HCT116 (cell line): ENCODE results near the gene HDAC7. TPM values are rescaled to one million over a fixed set of nuclear protein-coding genes. Genes with fewer than 3 reads are reported as not detected.

Experiments used
- ATAC-seq: fragments of 200-7000 bp; cut with Tn5 transposase; 2 replicates; pipeline ENCODE4 v1.9.1; 2020; ENCODE audit warnings: mild to moderate bottlenecking, moderate library complexity
- BruUV-seq: library from RNA; stranded (reverse); fragments of 400-500 nt; replicated peaks from 2 replicates; lab custom pipeline; 2021; lab: Mats Ljungman, UMichigan
- CTCF ChIA-PET: fragments of 300-600 bp; sonication (Branson Sonifier 250); formaldehyde crosslinking; loops from one replicate; lab custom pipeline; 2021; ENCODE audit warnings: antibody characterized with exemption; lab: Charles Lee
- POLR2A ChIA-PET: fragments of 300-600, 350-600 bp; sonication (Branson Sonifier 250); formaldehyde crosslinking; loops from one replicate; lab custom pipeline; 2021; ENCODE audit warnings: antibody characterized with exemption; lab: Charles Lee
- RAD21 ChIA-PET, 2 experiments: fragments of 300-600 bp; sonication (Branson Sonifier 250); formaldehyde crosslinking; loops; one replicate each; lab custom pipeline; 2023; ENCODE audit warnings: low total read pairs in 2 of 2; ENCODE audit not compliant: uncharacterized antibody in 2 of 2, unreplicated experiment in 2 of 2, low non-redundant PET in 1 of 2; lab: Charles Lee
- DNase-seq: peaks from one replicate; pipeline ENCODE4 v3.0.0-alpha.2; 2010; ENCODE audit warnings: low read depth, low spot score
- H2AFZ ChIP-seq: fragments of 200-600 bp; shearing (Covaris generic), sonication (generic); 2 replicates; pipeline ENCODE4 v1.6.1; 2017; ENCODE audit warnings: low read depth, mixed run types, mixed read lengths, antibody characterized with exemption, low read length; ENCODE audit not compliant: poor library complexity, severe bottlenecking
- H3K27ac ChIP-seq: 2 replicates; pipeline ENCODE4 v1.5.1; 2012; ENCODE audit warnings: low read depth, low read length
- H3K27me3 ChIP-seq: fragments of 200-600 bp; sonication (generic); 2 replicates; pipeline ENCODE4 v1.6.1; 2016; ENCODE audit warnings: mixed run types, low read length, mixed read lengths; ENCODE audit not compliant: insufficient read depth
- H3K36me3 ChIP-seq, 2 experiments: fragments of 200-500 bp in 1 of 2; fragments of 200-600 bp in 1 of 2; sonication (Bioruptor generic) in 1 of 2; sonication (generic) in 1 of 2; 2 replicates each; pipeline versions ENCODE4 v1.5.1 to v1.6.1; 2014 to 2016; ENCODE audit warnings: low read length in 2 of 2, inconsistent platforms in 1 of 2, mixed read lengths in 1 of 2, mixed run types in 1 of 2; ENCODE audit not compliant: insufficient read depth in 2 of 2, control insufficient read depth in 1 of 2
- H3K4me1 ChIP-seq, 2 experiments: fragments of 200-600 bp in 1 of 2; sonication (generic) in 1 of 2; 2 replicates each; pipeline versions ENCODE4 v1.5.1 to v1.6.1; 2012 to 2017; ENCODE audit warnings: low read length in 2 of 2, inconsistent platforms in 1 of 2, mild to moderate bottlenecking in 1 of 2, mixed read lengths in 1 of 2, mixed run types in 1 of 2, moderate library complexity in 1 of 2; ENCODE audit not compliant: insufficient read depth in 2 of 2, control insufficient read depth in 1 of 2
- H3K4me2 ChIP-seq: fragments of 200-600 bp; sonication (generic); 2 replicates; pipeline ENCODE4 v1.6.1; 2017; ENCODE audit warnings: mixed run types, low read length, mixed read lengths
- H3K4me3 ChIP-seq, 2 experiments: fragments of 200-600 bp in 1 of 2; sonication (generic) in 1 of 2; replicated peaks in 1 of 2; 2 replicates each; pipeline ENCODE4 v1.5.1; 2011 to 2016; ENCODE audit warnings: low read length in 2 of 2, control low read depth in 1 of 2, low read depth in 1 of 2, mild to moderate bottlenecking in 1 of 2, mixed read lengths in 1 of 2, mixed run types in 1 of 2
- H3K79me2 ChIP-seq: fragments of 200-600 bp; sonication (generic); 2 replicates; pipeline ENCODE4 v1.6.1; 2017; ENCODE audit warnings: mild to moderate bottlenecking, mixed run types, low read length, moderate library complexity, mixed read lengths; ENCODE audit not compliant: insufficient read depth
- H3K9ac ChIP-seq: fragments of 200-600 bp; sonication (generic); 2 replicates; pipeline ENCODE4 v1.6.1; 2016; ENCODE audit warnings: low read length, mixed read lengths
- H3K9me2 ChIP-seq: fragments of 200-600 bp; sonication (generic), shearing (Covaris generic); 2 replicates; pipeline ENCODE4 v1.6.1; 2017; ENCODE audit warnings: mixed run types, mild to moderate bottlenecking, moderate library complexity; ENCODE audit not compliant: insufficient read depth
- H3K9me3 ChIP-seq, 2 experiments: fragments of 200-500 bp in 1 of 2; fragments of 200-600 bp in 1 of 2; sonication (Bioruptor generic) in 1 of 2; sonication (generic) in 1 of 2; 2 replicates each; pipeline ENCODE4 v1.6.1; 2014 to 2017; ENCODE audit warnings: low read length in 2 of 2, mixed read lengths in 2 of 2, inconsistent platforms in 1 of 2, low read depth in 1 of 2, mild to moderate bottlenecking in 1 of 2, mixed run types in 1 of 2, moderate library complexity in 1 of 2; ENCODE audit not compliant: control insufficient read depth in 1 of 2, insufficient read depth in 1 of 2
- H4K20me1 ChIP-seq: fragments of 200-600 bp; sonication (generic), shearing (Covaris generic); 2 replicates; pipeline ENCODE4 v1.6.1; 2017; ENCODE audit warnings: mixed run types, mild to moderate bottlenecking, moderate library complexity; ENCODE audit not compliant: insufficient read depth
- CBX3 ChIP-seq: IDR thresholded peaks from 2 replicates; pipeline ENCODE4 v1.6.1; 2012; ENCODE audit warnings: low read depth
- EGR1 ChIP-seq: IDR thresholded peaks from 2 replicates; pipeline ENCODE4 v1.6.1; 2012; ENCODE audit warnings: low read depth
- ELF1 ChIP-seq: IDR thresholded peaks from 2 replicates; pipeline ENCODE4 v1.6.1; 2012; ENCODE audit warnings: low read depth, borderline replicate concordance
- FOSL1 ChIP-seq: IDR thresholded peaks from 2 replicates; pipeline ENCODE4 v1.6.1; 2012; ENCODE audit warnings: low read depth
- MAX ChIP-seq: IDR thresholded peaks from 2 replicates; pipeline ENCODE4 v1.6.1; 2012
- POLR2A ChIP-seq: IDR thresholded peaks from 2 replicates; pipeline ENCODE4 v1.7.0; 2011; ENCODE audit warnings: borderline replicate concordance; ENCODE audit not compliant: insufficient read depth, insufficient read length; ENCODE audit errors: extremely low read depth
- SIN3A ChIP-seq: IDR thresholded peaks from 2 replicates; pipeline ENCODE4 v1.6.1; 2012; ENCODE audit warnings: low read depth
- SRF ChIP-seq: IDR thresholded peaks from 2 replicates; pipeline ENCODE4 v1.6.1; 2012; ENCODE audit warnings: low read depth
- YY1 ChIP-seq: IDR thresholded peaks from 2 replicates; pipeline ENCODE4 v1.6.1; 2011; ENCODE audit warnings: low read length, low read depth, moderate library complexity, mild to moderate bottlenecking; ENCODE audit not compliant: insufficient replicate concordance; ENCODE audit errors: extremely low read depth
- ZFX ChIP-seq: fragments of 450-650 bp; IDR thresholded peaks from 2 replicates; pipeline ENCODE4 v1.6.1; 2017
- intact Hi-C: fragments of 100-400 bp; cut with micrococcal nuclease; formaldehyde crosslinking; loops from 2 replicates; pipeline ENCODE4 v1.10.0; 2022
- total RNA-seq: library from RNA; stranded (reverse); gene quantifications from one replicate; pipeline ENCODE4 v1.2.1, GENCODE V29; 2021; ENCODE audit not compliant: unreplicated experiment
- TF ChIP-seq, protein P1 (sequence below), 3 experiments: fragments of 200-600 bp in 1 of 3; sonication (generic) in 1 of 3; IDR thresholded peaks in 2 of 3; conservative IDR thresholded peaks in 1 of 3; 2 replicates each; pipeline ENCODE4 v1.5.1; 2012 to 2017; ENCODE audit warnings: low read depth in 2 of 3, low read length in 2 of 3, antibody characterized with exemption in 1 of 3, borderline replicate concordance in 1 of 3, control low read depth in 1 of 3, mild to moderate bottlenecking in 1 of 3, mixed read lengths in 1 of 3, mixed run types in 1 of 3, moderate library complexity in 1 of 3; ENCODE audit not compliant: insufficient read depth in 1 of 3
- TF ChIP-seq, protein P2 (sequence below): IDR thresholded peaks from 2 replicates; pipeline ENCODE4 v1.6.1; 2012; ENCODE audit warnings: low read depth

The HDAC7 gene
- total RNA-seq, 1 experiment from 2014 or later, result 38.1 TPM

- peaks cover 0 to 9% of the 10 kb centered on the region in 2 experiments; a peak in 2 of 4 replicates for H3K4me1 ChIP-seq
- no peaks in the 10 kb centered on the region for H4K20me1 ChIP-seq
- no peaks in the 10 kb centered on the region for H3K79me2 ChIP-seq
- ATAC-seq (no peak), DNase-seq (no peak)
- ChIA-PET CTCF (no interaction called here), RAD21 (no interaction called here), POLR2A (no interaction called here)
- no TSS peak for BruUV-seq
- H3K9ac ChIP-seq, result no peak overlapping the region
- no peaks in the 10 kb centered on the region for H3K9me3 ChIP-seq
- no peak for TF ChIP-seq ELF1
- TF ChIP-seq CBX3, result no peak
- no peak for TF ChIP-seq SIN3A
- TF ChIP-seq ZFX, result no peak
- no peak for TF ChIP-seq POLR2A
- TF ChIP-seq MAX, result no peak
- TF ChIP-seq FOSL1, result no peak
- no peak for TF ChIP-seq YY1
- TF ChIP-seq, protein P1, sequence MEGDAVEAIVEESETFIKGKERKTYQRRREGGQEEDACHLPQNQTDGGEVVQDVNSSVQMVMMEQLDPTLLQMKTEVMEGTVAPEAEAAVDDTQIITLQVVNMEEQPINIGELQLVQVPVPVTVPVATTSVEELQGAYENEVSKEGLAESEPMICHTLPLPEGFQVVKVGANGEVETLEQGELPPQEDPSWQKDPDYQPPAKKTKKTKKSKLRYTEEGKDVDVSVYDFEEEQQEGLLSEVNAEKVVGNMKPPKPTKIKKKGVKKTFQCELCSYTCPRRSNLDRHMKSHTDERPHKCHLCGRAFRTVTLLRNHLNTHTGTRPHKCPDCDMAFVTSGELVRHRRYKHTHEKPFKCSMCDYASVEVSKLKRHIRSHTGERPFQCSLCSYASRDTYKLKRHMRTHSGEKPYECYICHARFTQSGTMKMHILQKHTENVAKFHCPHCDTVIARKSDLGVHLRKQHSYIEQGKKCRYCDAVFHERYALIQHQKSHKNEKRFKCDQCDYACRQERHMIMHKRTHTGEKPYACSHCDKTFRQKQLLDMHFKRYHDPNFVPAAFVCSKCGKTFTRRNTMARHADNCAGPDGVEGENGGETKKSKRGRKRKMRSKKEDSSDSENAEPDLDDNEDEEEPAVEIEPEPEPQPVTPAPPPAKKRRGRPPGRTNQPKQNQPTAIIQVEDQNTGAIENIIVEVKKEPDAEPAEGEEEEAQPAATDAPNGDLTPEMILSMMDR (IDR thresholded peaks at IDR 0.05 in 2 of 3, conservative IDR thresholded peaks at IDR 0.05 in 1 of 3; ENCODE audit: borderline replicate concordance in 1 of 3, insufficient read depth in 1 of 3, low read depth in 2 of 3, low read length in 2 of 3), result no peak
- TF ChIP-seq, protein P2, sequence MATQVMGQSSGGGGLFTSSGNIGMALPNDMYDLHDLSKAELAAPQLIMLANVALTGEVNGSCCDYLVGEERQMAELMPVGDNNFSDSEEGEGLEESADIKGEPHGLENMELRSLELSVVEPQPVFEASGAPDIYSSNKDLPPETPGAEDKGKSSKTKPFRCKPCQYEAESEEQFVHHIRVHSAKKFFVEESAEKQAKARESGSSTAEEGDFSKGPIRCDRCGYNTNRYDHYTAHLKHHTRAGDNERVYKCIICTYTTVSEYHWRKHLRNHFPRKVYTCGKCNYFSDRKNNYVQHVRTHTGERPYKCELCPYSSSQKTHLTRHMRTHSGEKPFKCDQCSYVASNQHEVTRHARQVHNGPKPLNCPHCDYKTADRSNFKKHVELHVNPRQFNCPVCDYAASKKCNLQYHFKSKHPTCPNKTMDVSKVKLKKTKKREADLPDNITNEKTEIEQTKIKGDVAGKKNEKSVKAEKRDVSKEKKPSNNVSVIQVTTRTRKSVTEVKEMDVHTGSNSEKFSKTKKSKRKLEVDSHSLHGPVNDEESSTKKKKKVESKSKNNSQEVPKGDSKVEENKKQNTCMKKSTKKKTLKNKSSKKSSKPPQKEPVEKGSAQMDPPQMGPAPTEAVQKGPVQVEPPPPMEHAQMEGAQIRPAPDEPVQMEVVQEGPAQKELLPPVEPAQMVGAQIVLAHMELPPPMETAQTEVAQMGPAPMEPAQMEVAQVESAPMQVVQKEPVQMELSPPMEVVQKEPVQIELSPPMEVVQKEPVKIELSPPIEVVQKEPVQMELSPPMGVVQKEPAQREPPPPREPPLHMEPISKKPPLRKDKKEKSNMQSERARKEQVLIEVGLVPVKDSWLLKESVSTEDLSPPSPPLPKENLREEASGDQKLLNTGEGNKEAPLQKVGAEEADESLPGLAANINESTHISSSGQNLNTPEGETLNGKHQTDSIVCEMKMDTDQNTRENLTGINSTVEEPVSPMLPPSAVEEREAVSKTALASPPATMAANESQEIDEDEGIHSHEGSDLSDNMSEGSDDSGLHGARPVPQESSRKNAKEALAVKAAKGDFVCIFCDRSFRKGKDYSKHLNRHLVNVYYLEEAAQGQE, result no peak
- TF ChIP-seq EGR1, result no peak
- TF ChIP-seq SRF, result no peak
- no peaks in the 10 kb centered on the region for H3K36me3 ChIP-seq
- no peaks in the 10 kb centered on the region for H3K27me3 ChIP-seq
- no peak overlapping the region for H3K4me2 ChIP-seq
- H2AFZ ChIP-seq, result no peak overlapping the region
- H3K9me2 ChIP-seq, result no peaks in the 10 kb centered on the region
- H3K4me3 ChIP-seq, result no peak overlapping the region
- H3K27ac ChIP-seq, result no peak overlapping the region
- intact Hi-C loops, result no loop called here
Measured at GRCh38 chr12:47864646-47865235, 45.0 kb upstream of the HDAC7 start.
